CD8-positive, alpha-beta memory T cell (primary cell): ENCODE data around the gene LAMB2. TPM values are rescaled to one million over a fixed set of nuclear protein-coding genes. Genes with fewer than 3 reads are reported as not detected.

Source experiments
- CTCF ChIA-PET: fragments of 350-600 bp; sonication (Branson Sonifier 250); formaldehyde crosslinking; loops from one replicate; lab custom pipeline; 2021; ENCODE audit warnings: antibody characterized with exemption; lab: Charles Lee
- POLR2A ChIA-PET: fragments of 350-600 bp; sonication (Branson Sonifier 250); formaldehyde crosslinking; loops from one replicate; lab custom pipeline; 2021; ENCODE audit warnings: antibody characterized with exemption; lab: Charles Lee
- DNase-seq, 5 donors: peaks; one replicate each; pipeline versions ENCODE4 v3.0.0 to v3.0.0-alpha.2; 2020 to 2022; ENCODE audit warnings: mixed read lengths in 1 of 5
- H3K27ac ChIP-seq: one replicate; pipeline ENCODE4 v1.7.0; 2013; ENCODE audit warnings: low read depth, mild to moderate bottlenecking, low read length, moderate library complexity
- H3K27me3 ChIP-seq: 2 replicates; pipeline ENCODE4 v1.7.0; 2013; ENCODE audit warnings: low read length, mild to moderate bottlenecking; ENCODE audit not compliant: insufficient read depth, poor library complexity, severe bottlenecking
- H3K36me3 ChIP-seq: 2 replicates; pipeline ENCODE4 v1.7.0; 2013; ENCODE audit warnings: mild to moderate bottlenecking, low read length, moderate library complexity; ENCODE audit not compliant: insufficient read depth
- H3K4me1 ChIP-seq: 2 replicates; pipeline ENCODE4 v1.7.0; 2013; ENCODE audit warnings: mild to moderate bottlenecking, low read length, moderate library complexity; ENCODE audit not compliant: insufficient read depth
- H3K4me3 ChIP-seq: 2 replicates; pipeline ENCODE4 v1.7.0; 2013; ENCODE audit warnings: mild to moderate bottlenecking, low read length
- H3K9me3 ChIP-seq: 2 replicates; pipeline ENCODE4 v1.7.0; 2013; ENCODE audit warnings: mild to moderate bottlenecking, low read length
- H3K27ac Mint-ChIP-seq, 8 donors: one replicate each; pipeline ENCODE4 v1.8.0; 2020 to 2021; ENCODE audit warnings: mixed read lengths in 8 of 8, mild to moderate bottlenecking in 6 of 8, inconsistent platforms in 3 of 8, moderate library complexity in 3 of 8
- H3K27me3 Mint-ChIP-seq, 2 donors: one replicate each; pipeline ENCODE4 v1.8.0; 2020 to 2021; ENCODE audit warnings: mixed read lengths in 2 of 2, mild to moderate bottlenecking in 1 of 2, moderate library complexity in 1 of 2
- H3K36me3 Mint-ChIP-seq, 3 donors: one replicate each; pipeline ENCODE4 v1.8.0; 2020 to 2021; ENCODE audit warnings: mixed read lengths in 3 of 3, inconsistent platforms in 1 of 3, mild to moderate bottlenecking in 1 of 3
- H3K4me1 Mint-ChIP-seq, 3 donors: one replicate each; pipeline ENCODE4 v1.8.0; 2020 to 2021; ENCODE audit warnings: mixed read lengths in 3 of 3, inconsistent platforms in 1 of 3, mild to moderate bottlenecking in 1 of 3
- H3K4me3 Mint-ChIP-seq, 7 donors: one replicate each; pipeline ENCODE4 v1.8.0; 2020 to 2021; ENCODE audit warnings: mixed read lengths in 7 of 7, mild to moderate bottlenecking in 6 of 7, moderate library complexity in 4 of 7, inconsistent platforms in 2 of 7
- H3K9me3 Mint-ChIP-seq, 5 donors: one replicate each; pipeline ENCODE4 v1.8.0; 2020 to 2022; ENCODE audit warnings: mixed read lengths in 5 of 5, mild to moderate bottlenecking in 3 of 5, moderate library complexity in 2 of 5, inconsistent platforms in 1 of 5
- polyA plus RNA-seq: library from polyadenylated mRNA; unstranded; fragments of 300-500 nt; fragmentation: Illumina TruSeq; gene quantifications from one replicate; pipeline ENCODE4 v1.2.3, GENCODE V29; 2021
- total RNA-seq, 2 experiments: library from RNA; stranded (reverse); gene quantifications; one replicate each; pipeline ENCODE4 v1.2.3, GENCODE V29; 2021

LAMB2 gene
- under 1 TPM; 0.58 to 0.77 TPM for total RNA-seq
- not detected for polyA plus RNA-seq

GRCh38 chr3:49132437-49133225, at the start of gene LAMB2:
TSS of gene LAMB2 (minus strand) at chr3:49133050. CDS start at chr3:49132867, 183 bp downstream.
- ChIA-PET CTCF (interaction anchor here (1.4 kb wide), 1 partner anchor 39 kb away, joined by 3 read pairs; the partner anchor contains the start of gene QRICH1), POLR2A (no interaction called here)
- Mint-ChIP-seq H3K4me1 (no peaks in the 10 kb centered on the region), H3K27me3 (peaks cover 17 to 47% of the 10 kb centered on the region in 2 donors), H3K36me3 (no peaks in the 10 kb centered on the region), H3K4me3 (peak within 1 kb of the TSS in 1 of 7 donors; percentile 17), H3K27ac (peak within 1 kb of the TSS in 1 of 8 donors; percentile 79), H3K9me3 (no peaks in the 10 kb centered on the region)
- Histone ChIP-seq H3K4me1 (no peaks in the 10 kb centered on the region), H3K4me3 (no peak within 1 kb of the TSS), H3K27ac (peak within 1 kb of the TSS; percentile 59), H3K27me3 (no peaks in the 10 kb centered on the region), H3K36me3 (no peaks in the 10 kb centered on the region), H3K9me3 (no peaks in the 10 kb centered on the region)
- no peak for DNase-seq

- no peaks in the 10 kb centered on the region for H3K36me3 Mint-ChIP-seq
- H3K4me1 Mint-ChIP-seq = no peaks in the 10 kb centered on the region
- H3K27ac ChIP-seq = no peak overlapping the region
- peaks cover 0 to 2% (median 0%) of the 10 kb centered on the region in 5 donors for H3K9me3 Mint-ChIP-seq
- no peaks in the 10 kb centered on the region for H3K27me3 ChIP-seq
- no peaks in the 10 kb centered on the region for H3K9me3 ChIP-seq
- no peaks in the 10 kb centered on the region for H3K36me3 ChIP-seq
- ChIA-PET POLR2A (interaction anchor here (0.7 kb wide), 1 partner anchor 135 kb away, joined by 5 read pairs; no protein-coding TSS in a partner anchor), CTCF (interaction anchor here (2.9 kb wide), 1 partner anchor 11 kb away, joined by 17 read pairs; the partner anchor contains the start of gene KLHDC8B)
- no peak for DNase-seq
- H3K27me3 Mint-ChIP-seq = peaks cover 3 to 17% of the 10 kb centered on the region in 2 donors
- H3K4me1 ChIP-seq = no peaks in the 10 kb centered on the region
- no peak overlapping the region for H3K4me3 ChIP-seq
- no peak overlapping the region for H3K4me3 Mint-ChIP-seq
- H3K27ac Mint-ChIP-seq = no peak overlapping the region
Measured at GRCh38 chr3:49181351-49181750, 48.5 kb upstream of the LAMB2 start.

GRCh38 chr3:49180116-49180515, 47.3 kb upstream of the LAMB2 start:
- H3K9me3 Mint-ChIP-seq = no peaks in the 10 kb centered on the region
- Histone ChIP-seq H3K36me3 (no peaks in the 10 kb centered on the region), H3K27ac (no peak overlapping the region), H3K9me3 (no peaks in the 10 kb centered on the region), H3K4me1 (no peaks in the 10 kb centered on the region), H3K27me3 (no peaks in the 10 kb centered on the region), H3K4me3 (no peak overlapping the region)
- no peak for DNase-seq
- POLR2A ChIA-PET = interaction anchor here (0.6 to 0.7 kb wide), 2 partner anchors 34 to 862 kb away, joined by 3 to 7 read pairs; no protein-coding TSS in a partner anchor
- peaks cover 0 to 17% of the 10 kb centered on the region in 2 donors for H3K27me3 Mint-ChIP-seq
- H3K36me3 Mint-ChIP-seq = no peaks in the 10 kb centered on the region
- H3K4me1 Mint-ChIP-seq = no peaks in the 10 kb centered on the region
- no peak overlapping the region for H3K4me3 Mint-ChIP-seq
- no peak overlapping the region for H3K27ac Mint-ChIP-seq
- CTCF ChIA-PET = interaction anchor here (2.9 kb wide), 1 partner anchor 10 kb away, joined by 17 read pairs; the partner anchor contains the start of gene KLHDC8B

- H3K4me1 ChIP-seq = peaks cover 4% of the 10 kb centered on the region
- Mint-ChIP-seq H3K36me3 (no peaks in the 10 kb centered on the region), H3K27me3 (peaks cover 0 to 17% of the 10 kb centered on the region in 2 donors), H3K9me3 (no peaks in the 10 kb centered on the region), H3K4me3 (no peak overlapping the region), H3K27ac (peak overlapping the region in 1 of 8 donors; percentile 35), H3K4me1 (peaks cover 0 to under 1% (median under 1%) of the 10 kb centered on the region in 3 donors)
- no peaks in the 10 kb centered on the region for H3K36me3 ChIP-seq
- H3K27me3 ChIP-seq = no peaks in the 10 kb centered on the region
- DNase-seq = no peak
- ChIA-PET POLR2A (no interaction called here), CTCF (no interaction called here)
- H3K9me3 ChIP-seq = no peaks in the 10 kb centered on the region
- H3K27ac ChIP-seq = no peak overlapping the region
- no peak overlapping the region for H3K4me3 ChIP-seq
Measured at GRCh38 chr3:49177073-49177472, 44.2 kb upstream of the LAMB2 start.

GRCh38 chr3:49175530-49175929, 42.7 kb upstream of the LAMB2 start:
- ChIA-PET CTCF (no interaction called here), POLR2A (no interaction called here)
- Histone ChIP-seq H3K27me3 (no peaks in the 10 kb centered on the region), H3K4me1 (peaks cover 16% of the 10 kb centered on the region), H3K27ac (no peak overlapping the region), H3K4me3 (no peak overlapping the region), H3K9me3 (no peaks in the 10 kb centered on the region), H3K36me3 (no peaks in the 10 kb centered on the region)
- H3K4me1 Mint-ChIP-seq = peaks cover 7 to 12% (median 7%) of the 10 kb centered on the region in 3 donors
- no peaks in the 10 kb centered on the region for H3K9me3 Mint-ChIP-seq
- peaks cover 0 to 2% (median 0%) of the 10 kb centered on the region in 3 donors for H3K36me3 Mint-ChIP-seq
- H3K27ac Mint-ChIP-seq = no peak overlapping the region
- H3K27me3 Mint-ChIP-seq = peaks cover 0 to 10% of the 10 kb centered on the region in 2 donors
- DNase-seq = no peak
- no peak overlapping the region for H3K4me3 Mint-ChIP-seq

- ChIA-PET POLR2A (no interaction called here), CTCF (no interaction called here)
- Histone ChIP-seq H3K27ac (no peak overlapping the region), H3K9me3 (no peaks in the 10 kb centered on the region), H3K4me3 (no peak overlapping the region), H3K36me3 (no peaks in the 10 kb centered on the region), H3K4me1 (peaks cover 20% of the 10 kb centered on the region), H3K27me3 (no peaks in the 10 kb centered on the region)
- H3K36me3 Mint-ChIP-seq = peaks cover 0 to 2% (median 0%) of the 10 kb centered on the region in 3 donors
- H3K4me3 Mint-ChIP-seq = peak overlapping the region in 1 of 7 donors; percentile 34
- no peaks in the 10 kb centered on the region for H3K9me3 Mint-ChIP-seq
- H3K27me3 Mint-ChIP-seq = peaks cover 0 to 8% of the 10 kb centered on the region in 2 donors
- H3K27ac Mint-ChIP-seq = no peak overlapping the region
- H3K4me1 Mint-ChIP-seq = peaks cover 9 to 19% (median 11%) of the 10 kb centered on the region in 3 donors
- DNase-seq = no peak
Measured at GRCh38 chr3:49174397-49174985, 41.6 kb upstream of the LAMB2 start.

- Mint-ChIP-seq H3K9me3 (no peaks in the 10 kb centered on the region), H3K36me3 (peaks cover 0 to 2% (median 0%) of the 10 kb centered on the region in 3 donors), H3K4me3 (no peak overlapping the region), H3K27me3 (peaks cover 0 to under 1% of the 10 kb centered on the region in 2 donors), H3K27ac (no peak overlapping the region), H3K4me1 (peaks cover 9 to 19% (median 11%) of the 10 kb centered on the region in 3 donors)
- Histone ChIP-seq H3K4me1 (peaks cover 20% of the 10 kb centered on the region), H3K4me3 (no peak overlapping the region), H3K36me3 (no peaks in the 10 kb centered on the region), H3K9me3 (no peaks in the 10 kb centered on the region), H3K27me3 (no peaks in the 10 kb centered on the region), H3K27ac (no peak overlapping the region)
- CTCF ChIA-PET = interaction anchor here (1.3 kb wide), 1 partner anchor 276 kb away, joined by 3 read pairs; no protein-coding TSS in a partner anchor
- DNase-seq = no peak
- POLR2A ChIA-PET = no interaction called here
Measured at GRCh38 chr3:49173792-49174170, 40.9 kb upstream of the LAMB2 start.
